Osteocyte (in vitro differentiated cells): ENCODE results near the gene SH3RF3. TPM values are rescaled to one million over a fixed set of nuclear protein-coding genes. Genes with fewer than 3 reads are reported as not detected.

Source experiments
- DNase-seq: peaks from one replicate; pipeline ENCODE4 v3.0.0; 2021; ENCODE audit warnings: mixed read lengths; ENCODE audit not compliant: unreplicated experiment; ENCODE audit errors: extremely low spot score
- H3K27ac Mint-ChIP-seq: one replicate; pipeline ENCODE4 v1.8.0; 2021; ENCODE audit warnings: mild to moderate bottlenecking, mixed read lengths; ENCODE audit not compliant: unreplicated experiment
- H3K27me3 Mint-ChIP-seq: one replicate; pipeline ENCODE4 v1.8.0; 2021; ENCODE audit warnings: mixed read lengths; ENCODE audit not compliant: unreplicated experiment
- H3K36me3 Mint-ChIP-seq: one replicate; pipeline ENCODE4 v1.8.0; 2021; ENCODE audit warnings: mixed read lengths; ENCODE audit not compliant: unreplicated experiment
- H3K4me1 Mint-ChIP-seq: one replicate; pipeline ENCODE4 v1.8.0; 2021; ENCODE audit warnings: mixed read lengths; ENCODE audit not compliant: unreplicated experiment
- H3K4me3 Mint-ChIP-seq: one replicate; pipeline ENCODE4 v1.8.0; 2021; ENCODE audit warnings: mild to moderate bottlenecking, moderate library complexity, mixed read lengths; ENCODE audit not compliant: unreplicated experiment
- H3K9me3 Mint-ChIP-seq: one replicate; pipeline ENCODE4 v1.8.0; 2021; ENCODE audit warnings: mixed read lengths; ENCODE audit not compliant: unreplicated experiment
- total RNA-seq: library from RNA; stranded (reverse); gene quantifications from 2 replicates; pipeline ENCODE4 v1.2.1, GENCODE V29; 2021
- TF ChIP-seq, protein P1 (sequence below): fragments of 200-600 bp; sonication (generic); IDR thresholded peaks from 2 replicates; pipeline ENCODE4 v1.5.0; 2021; ENCODE audit warnings: antibody characterized with exemption, mild to moderate bottlenecking, moderate library complexity

SH3RF3 gene
- total RNA-seq, 1 donor from 2014 or later: 79.4 TPM

DNA sequence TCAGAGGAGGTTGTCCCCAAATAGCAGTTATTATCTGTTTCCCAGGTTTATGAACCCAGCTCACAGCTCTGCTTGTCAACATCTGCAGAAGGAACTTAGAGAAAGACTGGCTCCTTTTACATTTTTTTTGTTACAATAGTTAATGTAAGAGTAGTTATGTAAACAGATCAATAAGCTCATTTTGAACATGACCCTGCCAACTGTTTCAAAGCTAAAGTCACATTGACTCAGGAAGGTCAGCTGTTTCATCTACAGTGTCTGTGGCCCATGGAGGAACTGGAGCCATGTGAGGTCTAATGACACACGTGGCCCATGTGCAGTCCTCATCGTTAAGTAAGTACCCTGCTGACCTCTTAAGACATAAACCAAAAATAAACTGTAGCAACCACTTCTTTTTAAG is 97.1 kb downstream of the SH3RF3 start:
- Mint-ChIP-seq H3K4me3 (no peak overlapping the region), H3K36me3 (peaks cover 5% of the 10 kb centered on the region), H3K27ac (no peak overlapping the region), H3K27me3 (no peaks in the 10 kb centered on the region), H3K9me3 (no peaks in the 10 kb centered on the region), H3K4me1 (peaks cover 55% of the 10 kb centered on the region)
- no peak for DNase-seq
- TF ChIP-seq, protein P1, sequence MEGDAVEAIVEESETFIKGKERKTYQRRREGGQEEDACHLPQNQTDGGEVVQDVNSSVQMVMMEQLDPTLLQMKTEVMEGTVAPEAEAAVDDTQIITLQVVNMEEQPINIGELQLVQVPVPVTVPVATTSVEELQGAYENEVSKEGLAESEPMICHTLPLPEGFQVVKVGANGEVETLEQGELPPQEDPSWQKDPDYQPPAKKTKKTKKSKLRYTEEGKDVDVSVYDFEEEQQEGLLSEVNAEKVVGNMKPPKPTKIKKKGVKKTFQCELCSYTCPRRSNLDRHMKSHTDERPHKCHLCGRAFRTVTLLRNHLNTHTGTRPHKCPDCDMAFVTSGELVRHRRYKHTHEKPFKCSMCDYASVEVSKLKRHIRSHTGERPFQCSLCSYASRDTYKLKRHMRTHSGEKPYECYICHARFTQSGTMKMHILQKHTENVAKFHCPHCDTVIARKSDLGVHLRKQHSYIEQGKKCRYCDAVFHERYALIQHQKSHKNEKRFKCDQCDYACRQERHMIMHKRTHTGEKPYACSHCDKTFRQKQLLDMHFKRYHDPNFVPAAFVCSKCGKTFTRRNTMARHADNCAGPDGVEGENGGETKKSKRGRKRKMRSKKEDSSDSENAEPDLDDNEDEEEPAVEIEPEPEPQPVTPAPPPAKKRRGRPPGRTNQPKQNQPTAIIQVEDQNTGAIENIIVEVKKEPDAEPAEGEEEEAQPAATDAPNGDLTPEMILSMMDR: no peak

DNA sequence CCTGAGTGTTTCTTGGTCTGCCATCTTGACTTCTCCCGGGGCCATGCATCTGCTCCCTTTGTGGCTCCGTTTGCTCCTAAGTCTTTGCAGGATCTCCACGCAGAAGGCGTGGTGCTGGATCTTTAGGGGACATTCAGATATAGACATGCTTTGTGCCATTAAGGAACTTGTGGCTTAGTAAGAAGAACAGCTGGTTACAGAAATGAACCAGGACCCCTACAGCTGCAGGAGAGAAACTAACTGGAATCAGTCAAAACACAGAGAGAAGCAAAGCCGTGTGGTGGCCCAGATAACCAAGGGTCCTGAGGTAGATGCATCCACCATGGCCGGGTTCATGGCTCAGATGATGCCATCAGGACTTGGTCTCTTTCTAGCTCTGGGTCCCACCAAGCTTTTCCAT is 97.6 kb downstream of the SH3RF3 start:
- no peak overlapping the region for H3K4me3 Mint-ChIP-seq
- DNase-seq: no peak
- H3K9me3 Mint-ChIP-seq: no peaks in the 10 kb centered on the region
- H3K36me3 Mint-ChIP-seq: peaks cover 4% of the 10 kb centered on the region
- peaks cover 58% of the 10 kb centered on the region for H3K4me1 Mint-ChIP-seq
- TF ChIP-seq, protein P1: no peak
- no peak overlapping the region for H3K27ac Mint-ChIP-seq
- H3K27me3 Mint-ChIP-seq: no peaks in the 10 kb centered on the region

DNA sequence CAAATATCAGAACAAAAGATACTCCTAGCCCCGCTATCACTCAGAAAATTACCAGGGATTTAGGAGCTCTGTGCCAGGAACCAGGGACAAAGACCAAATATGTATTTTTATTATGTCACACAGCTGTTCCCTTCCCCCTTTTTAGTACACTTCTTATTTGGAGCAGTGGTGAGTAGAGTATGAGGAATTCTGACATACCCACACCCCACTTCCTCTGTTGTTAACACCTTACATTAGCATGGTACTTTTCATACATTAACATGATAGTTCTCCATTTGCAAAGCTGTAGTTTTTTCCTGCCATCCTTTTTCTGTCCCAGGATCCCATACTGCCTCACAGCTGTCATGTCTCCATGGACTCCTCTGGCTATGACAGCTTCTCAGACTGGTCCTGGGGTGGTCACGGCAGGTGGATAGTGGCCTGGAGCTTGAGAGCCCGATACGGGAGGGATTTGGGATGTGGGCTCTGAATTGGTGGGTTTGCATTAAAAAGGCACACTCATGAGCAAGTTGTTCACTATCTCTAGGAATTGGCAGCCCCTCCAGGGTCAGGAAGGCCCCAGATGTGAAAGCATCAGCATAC is 100.2 kb downstream of the SH3RF3 start:
- Mint-ChIP-seq H3K27ac (peak overlapping the region; percentile 46), H3K4me1 (peaks cover 60% of the 10 kb centered on the region), H3K4me3 (no peak overlapping the region), H3K36me3 (peaks cover 2% of the 10 kb centered on the region), H3K9me3 (no peaks in the 10 kb centered on the region), H3K27me3 (no peaks in the 10 kb centered on the region)
- TF ChIP-seq, protein P1: no peak
- no peak for DNase-seq

DNA sequence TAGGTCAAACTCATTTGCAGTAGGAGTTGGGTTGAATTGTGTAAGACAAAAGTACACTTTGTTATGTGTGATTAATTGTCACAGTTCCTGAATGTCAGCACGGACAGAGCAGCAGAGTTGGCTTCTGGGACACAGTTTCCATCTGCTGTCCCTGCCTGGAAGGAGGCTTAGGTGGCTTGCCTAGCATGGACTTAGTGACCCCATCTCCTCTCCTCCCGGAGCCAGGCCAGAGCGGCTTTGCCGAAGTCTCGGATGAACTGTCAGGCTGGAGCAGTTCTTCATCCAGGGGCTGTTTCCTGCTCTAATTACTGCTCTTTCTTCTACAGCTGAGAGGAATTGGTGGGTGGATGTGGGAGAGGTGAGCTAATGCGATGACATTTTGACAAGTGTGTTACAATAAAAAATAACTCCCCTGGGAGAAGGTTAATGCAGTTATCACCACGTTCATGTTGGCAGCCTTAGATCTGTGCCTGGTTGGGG is 102.0 kb downstream of the SH3RF3 start:
- no peak for DNase-seq
- no peaks in the 10 kb centered on the region for H3K9me3 Mint-ChIP-seq
- H3K4me3 Mint-ChIP-seq: no peak overlapping the region
- peak overlapping the region; percentile 46 for H3K27ac Mint-ChIP-seq
- H3K4me1 Mint-ChIP-seq: peaks cover 59% of the 10 kb centered on the region
- H3K27me3 Mint-ChIP-seq: no peaks in the 10 kb centered on the region
- TF ChIP-seq, protein P1: no peak
- peaks cover 2% of the 10 kb centered on the region for H3K36me3 Mint-ChIP-seq

DNA sequence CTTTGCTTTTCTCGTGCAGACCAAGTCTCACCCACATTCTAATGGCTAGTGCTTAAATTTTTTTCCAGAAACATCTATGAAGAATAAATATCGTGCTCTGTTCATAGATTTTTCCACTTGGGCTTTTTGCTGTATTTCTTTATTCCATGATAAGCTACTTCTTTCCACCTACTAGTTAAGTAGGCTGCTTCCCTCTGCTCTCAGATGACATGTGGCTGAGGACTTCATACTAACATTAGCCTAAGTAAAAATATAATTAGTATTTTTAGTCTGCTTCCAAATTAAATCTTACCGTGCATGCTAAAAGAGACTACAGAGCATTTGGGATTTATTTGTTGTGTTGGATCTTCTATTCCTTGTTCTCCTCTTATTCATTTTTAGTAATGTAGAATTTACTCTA is 102.4 kb downstream of the SH3RF3 start:
- TF ChIP-seq, protein P1: no peak
- Mint-ChIP-seq H3K4me3 (no peak overlapping the region), H3K27me3 (no peaks in the 10 kb centered on the region), H3K36me3 (peaks cover 2% of the 10 kb centered on the region), H3K9me3 (no peaks in the 10 kb centered on the region), H3K27ac (peak overlapping the region; percentile 46), H3K4me1 (peaks cover 60% of the 10 kb centered on the region)
- no peak for DNase-seq
